A549 (cell line): Measurements from ENCODE around the gene MAGEA4.
A peak's percentile ranks its signal among the peaks of the same experiment; 100 is the strongest.

Source experiments
- CHD4 ChIP-seq: fragments of 200-600 bp; sonication (generic); IDR thresholded peaks from 2 replicates; pipeline ENCODE4 v1.6.1; 2016; ENCODE audit warnings: antibody characterized with exemption, mild to moderate bottlenecking, borderline replicate concordance
- EP300 ChIP-seq, 2 experiments: fragments of >200 bp; sonication (Bioruptor Twin); formaldehyde crosslinking; IDR thresholded peaks; 2 replicates in 1 of 2; 3 replicates in 1 of 2; pipeline ENCODE4 v1.6.1; 2016 to 2017
- POLR2A ChIP-seq: IDR thresholded peaks from 2 replicates; pipeline ENCODE4 v1.6.1; 2012; ENCODE audit warnings: mild to moderate bottlenecking, low read length
- POLR2AphosphoS2 ChIP-seq: conservative IDR thresholded peaks from 2 replicates; pipeline ENCODE4 v1.6.1; 2012; ENCODE audit warnings: low read length, improper control_type of control experiment, inconsistent platforms
- RAD21 ChIP-seq, 2 experiments: fragments of >200 bp in 1 of 2; sonication (Bioruptor Twin) in 1 of 2; formaldehyde crosslinking in 1 of 2; IDR thresholded peaks in 1 of 2; conservative IDR thresholded peaks in 1 of 2; 2 replicates in 1 of 2; 3 replicates in 1 of 2; pipeline ENCODE4 v1.6.1; 2012 to 2018; ENCODE audit warnings: inconsistent platforms in 1 of 2
- RFX5 ChIP-seq: fragments of 450-650 bp; IDR thresholded peaks from 2 replicates; pipeline ENCODE4 v1.7.1; 2014; ENCODE audit warnings: antibody characterized with exemption, mild to moderate bottlenecking, moderate library complexity
- RNF2 ChIP-seq: fragments of 200-600 bp; sonication (generic); IDR thresholded peaks from 2 replicates; pipeline ENCODE4 v1.6.1; 2016; ENCODE audit warnings: low read depth, mild to moderate bottlenecking, antibody characterized with exemption, moderate library complexity, borderline replicate concordance
- ZNF302 ChIP-seq: fragments of 250-450 bp; sonication (Bioruptor Pico); IDR thresholded peaks from 2 replicates; pipeline ENCODE4 v1.9.0; 2021; ENCODE audit warnings: inconsistent platforms, mild to moderate bottlenecking, moderate library complexity
- TF ChIP-seq, protein P1 (sequence below): fragments of 200-600 bp; sonication (generic); IDR thresholded peaks from 2 replicates; pipeline ENCODE4 v1.6.1; 2016; ENCODE audit warnings: antibody characterized with exemption, mild to moderate bottlenecking, moderate library complexity
- TF ChIP-seq, protein P2 (sequence below): fragments of >200 bp; sonication (Bioruptor Twin); formaldehyde crosslinking; IDR thresholded peaks from 3 replicates; pipeline ENCODE4 v1.5.1; 2016

DNA sequence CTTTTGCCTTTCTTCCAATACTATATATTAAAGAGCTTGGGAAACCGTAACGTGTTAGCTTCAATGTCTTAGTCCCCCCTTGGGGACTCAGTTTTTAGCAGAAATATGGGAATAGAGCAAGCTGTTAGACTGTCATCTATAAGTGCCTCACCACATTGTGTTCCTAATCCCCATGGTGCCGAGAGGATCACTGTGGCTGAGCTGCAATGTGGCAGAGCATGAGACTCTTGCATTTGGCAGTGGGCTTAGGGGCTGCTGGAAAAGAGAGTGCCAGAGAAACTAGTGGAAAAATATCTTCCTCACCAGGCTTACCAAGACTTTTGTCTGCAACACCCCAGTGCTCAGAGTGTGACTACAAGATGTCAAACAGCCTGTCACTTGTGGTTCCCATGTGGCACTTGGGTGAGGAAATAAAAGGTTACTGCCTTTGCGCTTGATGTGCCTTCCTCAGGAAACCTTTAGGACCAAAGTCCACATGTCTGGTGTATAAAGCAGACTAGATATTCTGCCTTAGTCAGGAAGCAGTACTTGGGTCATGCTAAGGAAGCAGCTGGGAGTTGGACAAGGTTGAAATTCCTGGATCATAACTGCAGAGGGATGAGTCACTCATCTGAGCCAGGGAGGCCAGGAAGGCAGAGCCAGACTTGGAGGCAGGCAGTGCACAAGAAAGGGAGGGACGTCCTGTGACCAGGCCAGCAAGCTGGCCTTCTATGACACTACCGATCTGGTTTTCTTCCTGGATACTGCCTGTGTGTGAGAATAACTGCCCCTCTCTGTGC, 9.7 kb upstream of the MAGEA4 start:
- TF ChIP-seq, protein P1, sequence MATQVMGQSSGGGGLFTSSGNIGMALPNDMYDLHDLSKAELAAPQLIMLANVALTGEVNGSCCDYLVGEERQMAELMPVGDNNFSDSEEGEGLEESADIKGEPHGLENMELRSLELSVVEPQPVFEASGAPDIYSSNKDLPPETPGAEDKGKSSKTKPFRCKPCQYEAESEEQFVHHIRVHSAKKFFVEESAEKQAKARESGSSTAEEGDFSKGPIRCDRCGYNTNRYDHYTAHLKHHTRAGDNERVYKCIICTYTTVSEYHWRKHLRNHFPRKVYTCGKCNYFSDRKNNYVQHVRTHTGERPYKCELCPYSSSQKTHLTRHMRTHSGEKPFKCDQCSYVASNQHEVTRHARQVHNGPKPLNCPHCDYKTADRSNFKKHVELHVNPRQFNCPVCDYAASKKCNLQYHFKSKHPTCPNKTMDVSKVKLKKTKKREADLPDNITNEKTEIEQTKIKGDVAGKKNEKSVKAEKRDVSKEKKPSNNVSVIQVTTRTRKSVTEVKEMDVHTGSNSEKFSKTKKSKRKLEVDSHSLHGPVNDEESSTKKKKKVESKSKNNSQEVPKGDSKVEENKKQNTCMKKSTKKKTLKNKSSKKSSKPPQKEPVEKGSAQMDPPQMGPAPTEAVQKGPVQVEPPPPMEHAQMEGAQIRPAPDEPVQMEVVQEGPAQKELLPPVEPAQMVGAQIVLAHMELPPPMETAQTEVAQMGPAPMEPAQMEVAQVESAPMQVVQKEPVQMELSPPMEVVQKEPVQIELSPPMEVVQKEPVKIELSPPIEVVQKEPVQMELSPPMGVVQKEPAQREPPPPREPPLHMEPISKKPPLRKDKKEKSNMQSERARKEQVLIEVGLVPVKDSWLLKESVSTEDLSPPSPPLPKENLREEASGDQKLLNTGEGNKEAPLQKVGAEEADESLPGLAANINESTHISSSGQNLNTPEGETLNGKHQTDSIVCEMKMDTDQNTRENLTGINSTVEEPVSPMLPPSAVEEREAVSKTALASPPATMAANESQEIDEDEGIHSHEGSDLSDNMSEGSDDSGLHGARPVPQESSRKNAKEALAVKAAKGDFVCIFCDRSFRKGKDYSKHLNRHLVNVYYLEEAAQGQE = no peak
- TF ChIP-seq POLR2A (no peak), EP300 (IDR thresholded peaks at IDR 0.05) (no peak), CHD4 (no peak), RAD21 (conservative IDR thresholded peaks at IDR 0.05 in 1 of 2, IDR thresholded peaks at IDR 0.05 in 1 of 2) (peak in 1 of 2 experiments; percentile 42; a peak in 1 of 5 replicates), POLR2AphosphoS2 (no peak), RNF2 (no peak), RFX5 (no peak), ZNF302 (CRISPR knock-in tag) (no peak)
- TF ChIP-seq, protein P2, sequence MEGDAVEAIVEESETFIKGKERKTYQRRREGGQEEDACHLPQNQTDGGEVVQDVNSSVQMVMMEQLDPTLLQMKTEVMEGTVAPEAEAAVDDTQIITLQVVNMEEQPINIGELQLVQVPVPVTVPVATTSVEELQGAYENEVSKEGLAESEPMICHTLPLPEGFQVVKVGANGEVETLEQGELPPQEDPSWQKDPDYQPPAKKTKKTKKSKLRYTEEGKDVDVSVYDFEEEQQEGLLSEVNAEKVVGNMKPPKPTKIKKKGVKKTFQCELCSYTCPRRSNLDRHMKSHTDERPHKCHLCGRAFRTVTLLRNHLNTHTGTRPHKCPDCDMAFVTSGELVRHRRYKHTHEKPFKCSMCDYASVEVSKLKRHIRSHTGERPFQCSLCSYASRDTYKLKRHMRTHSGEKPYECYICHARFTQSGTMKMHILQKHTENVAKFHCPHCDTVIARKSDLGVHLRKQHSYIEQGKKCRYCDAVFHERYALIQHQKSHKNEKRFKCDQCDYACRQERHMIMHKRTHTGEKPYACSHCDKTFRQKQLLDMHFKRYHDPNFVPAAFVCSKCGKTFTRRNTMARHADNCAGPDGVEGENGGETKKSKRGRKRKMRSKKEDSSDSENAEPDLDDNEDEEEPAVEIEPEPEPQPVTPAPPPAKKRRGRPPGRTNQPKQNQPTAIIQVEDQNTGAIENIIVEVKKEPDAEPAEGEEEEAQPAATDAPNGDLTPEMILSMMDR = no peak
